Muscle of leg (tissue), 16 donors: Measurements from ENCODE around the gene DUS3L. TPM values are rescaled to one million over a fixed set of nuclear protein-coding genes. Genes with fewer than 3 reads are reported as not detected.

Experiments
- DNase-seq: peaks from one replicate; pipeline ENCODE4 v3.0.0; 2013
- H3K27ac ChIP-seq: one replicate; pipeline ENCODE4 v1.5.1; 2013; ENCODE audit warnings: mild to moderate bottlenecking, low read length, control low read depth
- H3K27me3 ChIP-seq: one replicate; pipeline ENCODE4 v1.6.1; 2013; ENCODE audit warnings: low read length; ENCODE audit not compliant: control insufficient read depth, insufficient read depth
- H3K36me3 ChIP-seq: one replicate; pipeline ENCODE4 v1.6.1; 2013; ENCODE audit warnings: low read length; ENCODE audit not compliant: control insufficient read depth, insufficient read depth
- H3K4me1 ChIP-seq: one replicate; pipeline ENCODE4 v1.6.1; 2013; ENCODE audit warnings: low read length; ENCODE audit not compliant: control insufficient read depth, insufficient read depth
- H3K4me3 ChIP-seq: one replicate; pipeline ENCODE4 v1.5.1; 2013; ENCODE audit warnings: low read length, control low read depth
- H3K9me3 ChIP-seq: replicated peaks from 2 replicates; pipeline ENCODE4 v1.6.1; 2013; ENCODE audit warnings: low read depth, low read length; ENCODE audit not compliant: control insufficient read depth
- WGBS: methylation state at CpG from one replicate; pipeline ENCODE4 v1.1.5; 2013; ENCODE audit warnings: missing lambda C conversion rate; ENCODE audit not compliant: insufficient coverage; 5-methylcytosine and 5-hydroxymethylcytosine counted together
- long read RNA-seq, 11 donors: transcript quantifications; one replicate each; lab custom pipeline, GENCODE V29; 2026
- polyA plus RNA-seq, 8 donors: library from polyadenylated mRNA; unstranded; fragments of 120-200 nt; gene quantifications; one replicate each; pipeline versions ENCODE4 v1.2.1 to v1.2.3, GENCODE V29; 2013; ENCODE audit warnings: inconsistent platforms in 1 of 8, low replicate concordance in 1 of 8; ENCODE audit not compliant: insufficient read length in 8 of 8, insufficient read depth in 1 of 8
- total RNA-seq: library from RNA; stranded (reverse); fragments of 120-200 nt; gene quantifications from one replicate; pipeline ENCODE4 v1.2.4, GENCODE V29; 2013

Gene DUS3L
- total RNA-seq (17.7 TPM), polyA plus RNA-seq (10 to 100 TPM; 16.3 to 26.6 (median 21.3) TPM)
- long read RNA-seq, donor 1, partial matches to known transcripts, result 0 of 1 reads
- long read RNA-seq, donor 1, other reads (novel, unspliced or antisense), result 0 of 1 reads
- long read RNA-seq, donor 2, result 0 reads
- long read RNA-seq, donor 3, partial matches to known transcripts, result 0 of 6 reads
- long read RNA-seq, donor 3, other reads (novel, unspliced or antisense), result 0 of 6 reads
- long read RNA-seq, donor 4, partial matches to known transcripts, result 0 of 2 reads
- long read RNA-seq, donor 4, other reads (novel, unspliced or antisense), result 0 of 2 reads
- long read RNA-seq, donor 5, partial matches to known transcripts, result 0 of 4 reads
- long read RNA-seq, donor 5, other reads (novel, unspliced or antisense), result 0 of 4 reads
- long read RNA-seq, donor 6, partial matches to known transcripts, result 0 of 4 reads
- long read RNA-seq, donor 6, other reads (novel, unspliced or antisense), result 0 of 4 reads
- long read RNA-seq, donor 7, partial matches to known transcripts, result 0 of 3 reads
- long read RNA-seq, donor 7, other reads (novel, unspliced or antisense), result 0 of 3 reads
- long read RNA-seq, donor 8, partial matches to known transcripts, result 0 of 2 reads
- long read RNA-seq, donor 8, other reads (novel, unspliced or antisense), result 0 of 2 reads
- long read RNA-seq, donor 9, result 0 reads
- long read RNA-seq, donor 10, result 0 reads
- long read RNA-seq, donor 11, partial matches to known transcripts, result 0 of 4 reads
- long read RNA-seq, donor 11, other reads (novel, unspliced or antisense), result 0 of 4 reads

DNA sequence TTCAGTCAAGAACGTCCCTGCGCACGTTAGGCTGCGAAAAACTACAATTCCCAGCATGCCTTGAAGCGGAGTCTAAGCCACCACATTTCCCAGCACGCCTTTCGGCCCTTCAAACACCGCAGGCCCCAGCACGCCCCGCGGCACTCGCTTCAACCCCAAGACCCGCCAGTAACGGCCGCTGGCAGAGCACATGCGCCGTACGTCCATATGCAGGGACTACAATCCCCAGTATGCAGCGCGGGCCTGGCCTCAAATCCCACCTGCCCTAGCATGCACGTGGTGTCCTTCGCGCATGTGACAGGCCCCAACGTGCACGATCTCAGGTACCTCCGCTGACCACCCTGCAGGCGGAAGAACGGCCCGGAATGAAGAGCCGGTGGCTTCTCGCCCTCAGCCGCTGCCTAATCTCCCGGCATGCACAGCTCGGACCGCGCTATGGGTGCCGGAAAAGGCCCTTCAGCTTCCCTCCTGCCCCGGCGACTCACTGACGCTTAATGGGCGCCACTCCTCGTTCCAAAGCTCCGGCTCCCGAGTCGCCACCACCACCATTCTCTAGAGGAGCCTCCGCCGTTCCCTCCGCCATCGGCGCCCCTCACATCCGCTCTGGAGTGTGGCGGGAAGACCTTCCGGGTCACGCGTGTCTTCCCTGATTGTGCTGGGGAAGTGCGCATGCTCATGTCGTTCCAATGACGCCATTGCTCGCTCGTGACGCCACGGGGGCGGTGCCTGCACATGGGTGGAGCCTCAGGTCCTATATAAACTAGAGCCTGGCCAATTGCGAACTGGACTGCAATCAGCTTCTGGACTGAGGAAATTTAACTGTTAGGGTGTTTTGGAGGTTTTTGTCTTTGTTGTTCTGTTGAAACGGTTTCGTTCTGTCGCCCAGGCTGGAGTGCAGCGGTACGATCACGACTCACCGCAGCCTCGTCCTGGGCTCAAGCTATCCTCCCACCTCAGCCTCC lies at the start of gene DUS3L:
DUS3L (minus strand) TSS at position 605 of the 962 bp plus-strand sequence; CDS start at position 583, 22 bp downstream.
- Histone ChIP-seq H3K27ac (peak within 1 kb of the TSS; percentile 98), H3K27me3 (no peaks in the 10 kb centered on the region), H3K4me1 (peaks cover 10% of the 10 kb centered on the region), H3K36me3 (peaks cover 43% of the 10 kb centered on the region), H3K4me3 (peak within 1 kb of the TSS; percentile 82), H3K9me3 (no peaks in the 10 kb centered on the region)
- WGBS, result under 1% methylated on average over 63 of the region's 72 CpGs
- DNase-seq, result peak; percentile 99

DNA sequence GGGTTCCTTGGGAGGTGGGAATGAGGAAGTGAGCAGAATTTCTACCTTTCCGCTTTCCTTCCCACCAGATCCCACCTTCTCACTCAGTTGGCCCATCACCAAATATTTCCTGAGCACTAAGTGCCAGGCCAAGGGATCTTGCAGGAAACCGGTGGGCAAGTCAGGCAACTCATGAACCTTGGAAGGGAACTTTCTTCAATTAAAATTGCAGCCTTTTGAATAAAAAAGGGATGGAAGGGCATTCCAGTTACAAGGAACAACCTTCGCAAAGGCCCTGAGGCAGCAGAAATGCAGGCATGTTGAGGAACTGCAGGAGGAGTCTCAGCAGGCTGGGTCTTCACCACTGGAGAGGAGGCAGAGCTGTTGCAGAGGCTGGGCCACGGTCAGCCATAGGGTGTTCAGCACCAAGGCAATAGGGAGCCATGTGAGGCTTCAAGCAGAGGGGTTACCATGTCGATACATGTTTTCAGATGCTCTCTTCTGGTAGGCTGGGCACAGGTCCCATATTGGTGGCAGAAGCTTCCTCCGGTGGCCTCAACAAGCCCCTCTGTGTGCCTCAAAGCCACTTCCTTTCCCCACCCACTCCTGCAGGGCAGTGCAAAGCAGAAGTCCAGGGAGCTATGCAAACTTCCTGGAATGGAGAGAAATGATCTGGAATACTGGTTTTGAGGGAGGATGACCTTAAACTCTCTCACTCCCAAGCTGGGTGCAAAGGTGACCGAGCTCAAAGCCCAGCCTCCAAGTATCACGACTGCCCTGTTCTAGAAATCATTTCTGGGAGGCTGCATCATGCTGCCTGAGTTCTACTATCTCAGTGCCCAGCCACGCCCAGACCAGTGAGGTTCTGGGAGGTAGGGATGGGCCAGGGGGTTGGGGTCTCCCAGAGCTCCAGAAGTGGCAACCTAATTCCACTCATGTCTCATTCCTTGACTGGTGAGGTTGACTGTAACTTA lies 48.4 kb upstream of the DUS3L start, which contains the start of gene FUT6:
FUT6 (minus strand) TSS at position 638 of the 953 bp plus-strand sequence. CDS start 7,135 bp downstream, outside the sequence.
- 89% methylated on average over 3 of the region's 9 CpGs for WGBS

GRCh38 chr19:5838353-5839064 lies 47.5 kb upstream of the DUS3L start:
- no peak for DNase-seq
- WGBS, result 41% methylated on average over 7 of the region's 20 CpGs

More for the DNA sequence above, 48.4 kb upstream of the DUS3L start, which contains the start of gene FUT6:
- Histone ChIP-seq H3K4me1 (peaks cover 6% of the 10 kb centered on the region), H3K27me3 (peaks cover 7% of the 10 kb centered on the region), H3K27ac (no peak within 1 kb of the TSS), H3K36me3 (no peaks in the 10 kb centered on the region), H3K9me3 (no peaks in the 10 kb centered on the region), H3K4me3 (no peak within 1 kb of the TSS)
- no peak for DNase-seq

DNA sequence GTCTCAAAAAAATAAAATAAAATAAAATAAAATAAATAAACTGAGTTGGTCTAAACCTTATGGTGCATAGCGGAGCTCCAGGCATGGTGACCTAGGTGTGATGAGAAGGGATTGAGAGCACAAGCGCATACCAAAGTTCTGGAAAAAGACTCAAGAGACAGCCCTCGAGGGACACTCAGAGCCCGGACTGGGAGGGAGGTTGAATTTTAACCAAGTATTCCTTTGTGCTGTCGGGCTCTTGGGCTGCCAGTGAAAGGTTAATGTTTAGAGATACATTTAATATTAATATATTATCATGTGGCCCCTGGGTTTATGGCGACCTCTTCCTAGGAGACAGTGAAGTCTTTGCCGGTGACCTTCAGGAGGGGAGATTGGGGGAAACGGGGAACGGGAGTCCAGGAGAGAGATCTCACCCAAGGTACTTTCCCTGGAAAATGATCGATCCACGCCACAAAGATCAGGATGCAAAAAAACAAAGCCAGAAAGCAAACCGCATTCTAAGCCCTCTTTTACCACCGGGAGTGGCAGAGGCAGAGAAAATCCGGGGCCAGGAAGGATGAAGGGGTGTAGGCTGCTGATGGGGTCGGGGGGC lies 46.9 kb upstream of the DUS3L start:
- Histone ChIP-seq H3K36me3 (no peaks in the 10 kb centered on the region), H3K4me1 (peaks cover 6% of the 10 kb centered on the region), H3K27me3 (peaks cover 7% of the 10 kb centered on the region), H3K27ac (no peak overlapping the region), H3K4me3 (no peak overlapping the region), H3K9me3 (no peaks in the 10 kb centered on the region)
- no peak for DNase-seq
- WGBS, result 51% methylated on average over 5 of the region's 15 CpGs

More at GRCh38 chr19:5838353-5839064, 47.5 kb upstream of the DUS3L start:
- Histone ChIP-seq H3K27ac (no peak overlapping the region), H3K4me3 (no peak overlapping the region), H3K4me1 (peaks cover 6% of the 10 kb centered on the region), H3K36me3 (no peaks in the 10 kb centered on the region), H3K27me3 (peaks cover 7% of the 10 kb centered on the region), H3K9me3 (no peaks in the 10 kb centered on the region)

- WGBS, result 76% methylated on average over 6 of the region's 6 CpGs
- H3K4me1 ChIP-seq, result peaks cover 18% of the 10 kb centered on the region
- no peak overlapping the region for H3K27ac ChIP-seq
- H3K27me3 ChIP-seq, result peaks cover 16% of the 10 kb centered on the region
- no peaks in the 10 kb centered on the region for H3K9me3 ChIP-seq
- H3K4me3 ChIP-seq, result no peak overlapping the region
- DNase-seq, result no peak
- no peaks in the 10 kb centered on the region for H3K36me3 ChIP-seq
Measured at GRCh38 chr19:5832527-5833216, 41.7 kb upstream of the DUS3L start.

- peaks cover 16% of the 10 kb centered on the region for H3K27me3 ChIP-seq
- H3K9me3 ChIP-seq, result no peaks in the 10 kb centered on the region
- no peak for DNase-seq
- WGBS, result 80% methylated on average over 21 of the region's 22 CpGs
- no peak overlapping the region for H3K4me3 ChIP-seq
- no peak overlapping the region for H3K27ac ChIP-seq
- H3K36me3 ChIP-seq, result no peaks in the 10 kb centered on the region
- H3K4me1 ChIP-seq, result peaks cover 22% of the 10 kb centered on the region
Measured at GRCh38 chr19:5832061-5832460, 41.1 kb upstream of the DUS3L start.

- DNase-seq, result no peak
- Histone ChIP-seq H3K27me3 (peaks cover 16% of the 10 kb centered on the region), H3K9me3 (no peaks in the 10 kb centered on the region), H3K36me3 (no peaks in the 10 kb centered on the region), H3K4me3 (no peak overlapping the region), H3K27ac (no peak overlapping the region), H3K4me1 (peaks cover 31% of the 10 kb centered on the region)
- WGBS, result 91% methylated on average over 6 of the region's 9 CpGs
Measured at GRCh38 chr19:5831159-5831558, 40.2 kb upstream of the DUS3L start.
